Stimulated activated naive B cell treated with anti-CD40 and anti-IgM and Interleukin-4, amounts not matched to agents 10 μg/mL and 1 μg/mL and 100 μg/mL, for 72 hours (primary cell): ENCODE data around the gene ATXN7.

Experiments
- ATAC-seq, 2 donors: fragments of 150-1000 bp; cut with Tn5 transposase; replicated peaks; 2 replicates each; pipeline ENCODE4 v1.10.0; 2021; ENCODE audit warnings: moderate library complexity in 1 of 2
- DNase-seq: peaks from one replicate; pipeline ENCODE4 v3.0.0; 2021
- H3K27ac Mint-ChIP-seq: one replicate; pipeline ENCODE4 v1.8.0; 2022; ENCODE audit warnings: mild to moderate bottlenecking, mixed read lengths
- H3K27me3 Mint-ChIP-seq, 2 donors: one replicate each; pipeline ENCODE4 v1.8.0; 2022; ENCODE audit warnings: mixed read lengths in 2 of 2
- H3K36me3 Mint-ChIP-seq, 2 donors: one replicate each; pipeline ENCODE4 v1.8.0; 2022; ENCODE audit warnings: mixed read lengths in 2 of 2, mild to moderate bottlenecking in 1 of 2
- H3K4me1 Mint-ChIP-seq, 2 donors: one replicate each; pipeline ENCODE4 v1.8.0; 2022; ENCODE audit warnings: mixed read lengths in 2 of 2, mild to moderate bottlenecking in 1 of 2
- H3K4me3 Mint-ChIP-seq, 2 donors: one replicate each; pipeline ENCODE4 v1.8.0; 2022; ENCODE audit warnings: mild to moderate bottlenecking in 2 of 2, mixed read lengths in 2 of 2, moderate library complexity in 1 of 2
- H3K9me3 Mint-ChIP-seq, 2 donors: one replicate each; pipeline ENCODE4 v1.8.0; 2022; ENCODE audit warnings: mixed read lengths in 2 of 2, mild to moderate bottlenecking in 1 of 2

ATXN7 gene

GRCh38 chr3:63863150-63864007 lies at the start of gene ATXN7, which contains the start of gene THOC7:
Gene ATXN7, plus strand, starts transcription at chr3:63863867. Its CDS starts 48,732 bp downstream, at chr3:63912599.
Gene THOC7, minus strand, starts transcription at chr3:63863805. Its CDS starts 15 bp downstream, at chr3:63863790.
- H3K9me3 Mint-ChIP-seq = no peaks in the 10 kb centered on the region
- H3K27me3 Mint-ChIP-seq = no peaks in the 10 kb centered on the region
- ATAC-seq (peak; percentile 79 to 83), DNase-seq (peak; percentile 70)
- H3K4me3 Mint-ChIP-seq = peak within 1 kb of the TSS; percentile 99
- H3K4me1 Mint-ChIP-seq = peaks cover 33 to 54% of the 10 kb centered on the region in 2 donors
- H3K27ac Mint-ChIP-seq = peak within 1 kb of the TSS; percentile 100
- peaks cover 4 to 28% of the 10 kb centered on the region in 2 donors for H3K36me3 Mint-ChIP-seq

GRCh38 chr3:63814237-63814636 lies 49.4 kb upstream of the ATXN7 start:
- no peak for ATAC-seq
- Mint-ChIP-seq H3K27me3 (no peaks in the 10 kb centered on the region), H3K4me1 (peaks cover 4 to 6% of the 10 kb centered on the region in 2 donors), H3K4me3 (no peak overlapping the region), H3K27ac (no peak overlapping the region), H3K36me3 (peaks cover 0 to 5% of the 10 kb centered on the region in 2 donors), H3K9me3 (no peaks in the 10 kb centered on the region)
- no peak for DNase-seq

- Mint-ChIP-seq H3K36me3 (peaks cover 0 to 5% of the 10 kb centered on the region in 2 donors), H3K4me3 (no peak overlapping the region), H3K27ac (no peak overlapping the region), H3K27me3 (no peaks in the 10 kb centered on the region), H3K4me1 (peaks cover 4 to 6% of the 10 kb centered on the region in 2 donors), H3K9me3 (no peaks in the 10 kb centered on the region)
- DNase-seq (no peak), ATAC-seq (no peak)
Observed at GRCh38 chr3:63817225-63817624, 46.4 kb upstream of the ATXN7 start.

GRCh38 chr3:63818282-63819150 lies 45.2 kb upstream of the ATXN7 start:
- DNase-seq (peak; percentile 17), ATAC-seq (peak; percentile 60 to 64)
- H3K36me3 Mint-ChIP-seq = peaks cover 0 to 6% of the 10 kb centered on the region in 2 donors
- peaks cover 4 to 6% of the 10 kb centered on the region in 2 donors for H3K4me1 Mint-ChIP-seq
- H3K4me3 Mint-ChIP-seq = no peak overlapping the region
- H3K27me3 Mint-ChIP-seq = no peaks in the 10 kb centered on the region
- H3K27ac Mint-ChIP-seq = no peak overlapping the region
- no peaks in the 10 kb centered on the region for H3K9me3 Mint-ChIP-seq

DNA sequence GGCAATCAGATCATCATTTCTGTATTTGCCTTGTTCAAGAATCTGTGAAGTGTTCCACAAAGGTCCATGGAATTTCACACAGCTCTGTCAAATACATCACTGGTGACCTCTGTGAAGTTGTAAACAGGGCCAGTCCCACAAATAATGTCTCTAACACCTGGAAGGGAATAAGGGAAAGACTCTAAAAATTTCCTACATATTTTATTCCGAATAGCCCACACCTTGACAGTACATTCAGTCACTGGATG lies 44.6 kb upstream of the ATXN7 start, which contains the start of gene C3orf49:
Gene C3orf49, plus strand, starts transcription at position 149 of the 248 bp plus-strand sequence. CDS start 173 bp downstream, outside the sequence.
- H3K4me3 Mint-ChIP-seq = no peak within 1 kb of the TSS
- H3K27ac Mint-ChIP-seq = no peak within 1 kb of the TSS
- DNase-seq = no peak
- no peaks in the 10 kb centered on the region for H3K9me3 Mint-ChIP-seq
- ATAC-seq = no peak
- H3K36me3 Mint-ChIP-seq = peaks cover 0 to 8% of the 10 kb centered on the region in 2 donors
- no peaks in the 10 kb centered on the region for H3K27me3 Mint-ChIP-seq
- peaks cover 4 to 6% of the 10 kb centered on the region in 2 donors for H3K4me1 Mint-ChIP-seq

DNA sequence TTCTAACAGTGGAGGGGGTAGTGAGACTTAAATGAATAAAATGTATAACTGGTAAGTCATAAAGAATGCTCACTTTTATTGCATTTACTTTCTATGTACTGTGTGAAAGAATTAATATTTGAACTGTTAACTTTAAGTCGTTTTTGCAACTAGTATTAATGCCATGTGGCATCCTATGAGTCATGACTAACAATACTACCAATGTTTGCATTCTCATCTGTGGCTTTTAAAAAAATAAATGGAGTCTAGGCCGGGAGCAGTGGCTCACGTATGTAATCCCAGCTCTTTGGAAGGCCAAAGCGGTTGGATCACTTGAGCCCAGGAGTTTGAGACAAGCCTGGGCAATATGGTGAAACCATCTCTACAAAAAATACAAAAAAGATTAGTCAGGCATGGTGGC lies 39.4 kb upstream of the ATXN7 start:
- no peaks in the 10 kb centered on the region for H3K9me3 Mint-ChIP-seq
- DNase-seq (no peak), ATAC-seq (no peak)
- H3K36me3 Mint-ChIP-seq = peaks cover 7 to 23% of the 10 kb centered on the region in 2 donors
- H3K4me3 Mint-ChIP-seq = no peak overlapping the region
- H3K27me3 Mint-ChIP-seq = no peaks in the 10 kb centered on the region
- no peak overlapping the region for H3K27ac Mint-ChIP-seq
- H3K4me1 Mint-ChIP-seq = no peaks in the 10 kb centered on the region

GRCh38 chr3:63830526-63830925 lies 33.1 kb upstream of the ATXN7 start:
- Mint-ChIP-seq H3K27me3 (no peaks in the 10 kb centered on the region), H3K4me1 (no peaks in the 10 kb centered on the region), H3K27ac (no peak overlapping the region), H3K9me3 (no peaks in the 10 kb centered on the region), H3K4me3 (no peak overlapping the region), H3K36me3 (peaks cover 22 to 38% of the 10 kb centered on the region in 2 donors)
- ATAC-seq (no peak), DNase-seq (no peak)

- Mint-ChIP-seq H3K27me3 (no peaks in the 10 kb centered on the region), H3K27ac (no peak overlapping the region), H3K9me3 (no peaks in the 10 kb centered on the region), H3K36me3 (peaks cover 20 to 32% of the 10 kb centered on the region in 2 donors), H3K4me1 (no peaks in the 10 kb centered on the region), H3K4me3 (no peak overlapping the region)
- DNase-seq (no peak), ATAC-seq (no peak)
Observed at GRCh38 chr3:63832395-63832794, 31.3 kb upstream of the ATXN7 start.

DNA sequence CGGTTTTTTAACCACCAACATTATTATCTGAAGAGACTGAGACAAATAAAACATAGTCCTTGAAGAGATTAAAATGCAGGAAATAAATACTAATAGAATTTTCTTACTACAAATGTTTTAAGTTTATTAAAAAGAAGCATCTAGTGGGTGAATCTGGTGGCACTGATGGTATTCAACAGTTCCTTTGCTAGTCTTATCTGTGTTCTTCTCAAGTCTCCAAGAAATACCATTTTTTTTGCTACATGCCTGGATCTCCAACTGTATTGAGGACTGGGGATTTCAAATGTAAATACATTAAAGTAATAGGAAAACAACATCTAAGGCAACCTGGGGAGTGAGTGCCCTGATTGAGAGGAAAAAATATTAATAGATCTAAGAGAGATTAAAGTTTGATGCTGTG lies 22.0 kb upstream of the ATXN7 start:
- no peak overlapping the region for H3K27ac Mint-ChIP-seq
- H3K27me3 Mint-ChIP-seq = no peaks in the 10 kb centered on the region
- H3K4me3 Mint-ChIP-seq = no peak overlapping the region
- H3K9me3 Mint-ChIP-seq = no peaks in the 10 kb centered on the region
- ATAC-seq (no peak), DNase-seq (no peak)
- H3K4me1 Mint-ChIP-seq = peaks cover 4 to 9% of the 10 kb centered on the region in 2 donors
- H3K36me3 Mint-ChIP-seq = peaks cover 3 to 30% of the 10 kb centered on the region in 2 donors

DNA sequence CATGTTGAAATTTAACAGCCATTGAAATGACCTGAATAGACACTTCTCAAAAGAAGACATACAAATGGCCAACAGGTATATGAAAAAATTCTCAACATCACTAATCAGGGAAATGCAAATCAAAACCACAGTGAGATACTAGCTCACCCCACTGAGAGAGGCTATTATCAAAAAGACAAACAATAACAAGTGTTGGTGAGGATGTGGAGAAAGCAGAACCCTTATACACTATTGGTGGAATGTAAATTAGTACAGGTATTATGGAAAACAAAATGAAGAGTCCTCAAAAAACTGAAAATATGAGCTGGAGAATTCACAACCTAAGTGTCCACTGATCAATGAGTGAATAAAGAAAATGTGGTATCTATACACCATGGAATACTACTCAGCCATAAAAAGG lies 21.5 kb upstream of the ATXN7 start:
- ATAC-seq (no peak), DNase-seq (no peak)
- H3K4me3 Mint-ChIP-seq = no peak overlapping the region
- no peaks in the 10 kb centered on the region for H3K9me3 Mint-ChIP-seq
- no peak overlapping the region for H3K27ac Mint-ChIP-seq
- H3K36me3 Mint-ChIP-seq = peaks cover 3 to 30% of the 10 kb centered on the region in 2 donors
- H3K4me1 Mint-ChIP-seq = peaks cover 6 to 11% of the 10 kb centered on the region in 2 donors
- no peaks in the 10 kb centered on the region for H3K27me3 Mint-ChIP-seq

DNA sequence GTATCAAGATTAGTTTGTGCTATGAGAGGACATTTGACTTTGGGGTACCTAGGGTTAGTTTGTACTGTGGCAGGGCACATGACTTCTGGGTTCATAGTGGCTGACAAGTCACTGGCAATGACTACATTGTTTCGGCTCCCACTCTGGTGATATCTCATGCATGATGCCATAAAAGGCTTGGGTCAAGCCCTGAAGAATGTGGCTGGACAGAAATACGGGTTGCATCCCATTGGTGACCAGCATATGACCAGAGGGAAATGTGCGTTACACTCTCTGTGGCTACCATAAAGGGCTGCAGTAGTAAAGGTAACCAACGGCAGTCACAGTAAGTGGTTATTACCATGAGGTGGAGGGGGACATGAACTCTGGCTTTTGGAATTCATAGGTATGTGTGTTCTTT lies 18.5 kb upstream of the ATXN7 start:
- no peak overlapping the region for H3K4me3 Mint-ChIP-seq
- ATAC-seq = no peak
- no peaks in the 10 kb centered on the region for H3K9me3 Mint-ChIP-seq
- peaks cover under 1 to 26% of the 10 kb centered on the region in 2 donors for H3K36me3 Mint-ChIP-seq
- peaks cover 6 to 15% of the 10 kb centered on the region in 2 donors for H3K4me1 Mint-ChIP-seq
- DNase-seq = no peak
- H3K27ac Mint-ChIP-seq = no peak overlapping the region
- H3K27me3 Mint-ChIP-seq = no peaks in the 10 kb centered on the region

DNA sequence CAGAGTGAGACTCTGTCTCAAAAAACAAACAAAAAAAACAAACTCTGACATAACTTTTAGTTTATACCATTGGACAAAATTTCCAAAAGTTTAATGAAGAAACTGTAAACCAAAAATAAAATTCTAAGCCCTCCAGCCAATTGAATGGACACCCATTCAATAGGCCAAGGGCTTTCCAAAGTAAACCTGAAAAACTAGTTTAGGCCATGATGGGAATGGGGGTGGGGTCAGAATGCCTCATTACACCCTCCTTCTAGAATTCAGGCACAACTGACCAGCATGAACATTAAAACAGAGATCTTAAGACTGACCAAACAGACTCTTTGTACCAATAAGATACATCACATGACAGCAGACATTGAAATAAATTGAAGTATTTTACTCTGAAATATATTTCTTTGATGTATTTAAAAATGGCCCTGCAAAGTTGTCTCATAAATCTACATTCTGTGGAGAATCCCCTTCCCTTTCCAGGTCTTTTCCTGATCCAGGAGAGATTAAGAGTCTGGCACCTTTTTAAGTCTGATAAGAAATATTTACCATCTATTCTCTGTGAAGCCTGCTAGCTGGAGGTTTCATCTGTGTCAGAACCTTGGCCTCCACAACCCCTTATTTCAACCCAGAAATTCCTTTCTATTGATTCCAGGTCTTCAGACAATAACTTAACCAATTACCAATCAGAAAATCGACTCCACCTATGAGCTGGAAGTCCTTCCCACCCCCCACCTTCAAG lies 15.8 kb upstream of the ATXN7 start:
- H3K36me3 Mint-ChIP-seq = peaks cover 7 to 25% of the 10 kb centered on the region in 2 donors
- H3K4me1 Mint-ChIP-seq = peaks cover 7 to 23% of the 10 kb centered on the region in 2 donors
- H3K27me3 Mint-ChIP-seq = no peaks in the 10 kb centered on the region
- H3K4me3 Mint-ChIP-seq = no peak overlapping the region
- H3K27ac Mint-ChIP-seq = no peak overlapping the region
- no peaks in the 10 kb centered on the region for H3K9me3 Mint-ChIP-seq
- ATAC-seq (no peak), DNase-seq (no peak)

GRCh38 chr3:63849175-63849574 lies 14.5 kb upstream of the ATXN7 start:
- peaks cover 5 to 21% of the 10 kb centered on the region in 2 donors for H3K4me1 Mint-ChIP-seq
- no peak for ATAC-seq
- H3K4me3 Mint-ChIP-seq = no peak overlapping the region
- DNase-seq = no peak
- H3K36me3 Mint-ChIP-seq = peaks cover 7 to 17% of the 10 kb centered on the region in 2 donors
- no peaks in the 10 kb centered on the region for H3K9me3 Mint-ChIP-seq
- no peaks in the 10 kb centered on the region for H3K27me3 Mint-ChIP-seq
- H3K27ac Mint-ChIP-seq = no peak overlapping the region

DNA sequence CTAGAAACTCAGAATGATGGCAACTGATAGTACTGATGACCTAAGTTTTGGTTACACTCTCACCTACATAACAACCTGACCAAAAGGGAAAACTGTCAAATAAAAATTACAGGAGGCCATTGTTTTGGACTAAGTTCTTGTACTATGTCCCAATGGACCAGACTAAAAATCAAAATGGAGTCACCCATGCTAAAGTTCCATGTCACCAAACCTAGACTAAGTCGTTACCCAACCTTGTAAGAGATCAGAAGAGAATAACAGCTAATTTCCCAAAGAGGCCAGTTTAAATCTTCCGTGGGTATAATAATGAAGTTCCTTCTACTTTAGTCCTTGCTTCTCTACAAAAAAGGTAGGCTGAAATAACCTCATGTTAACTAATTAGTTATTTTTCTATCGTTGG lies 12.4 kb upstream of the ATXN7 start:
- H3K36me3 Mint-ChIP-seq = peaks cover 9 to 13% of the 10 kb centered on the region in 2 donors

More for the DNA sequence above, 12.4 kb upstream of the ATXN7 start:
- ATAC-seq (no peak), DNase-seq (no peak)
- Mint-ChIP-seq H3K4me1 (peaks cover 4 to 14% of the 10 kb centered on the region in 2 donors), H3K4me3 (no peak overlapping the region), H3K27me3 (no peaks in the 10 kb centered on the region), H3K27ac (no peak overlapping the region), H3K9me3 (no peaks in the 10 kb centered on the region)
